ENCODE data around the gene CBLL1. TPM values are rescaled to one million over a fixed set of nuclear protein-coding genes. Genes with fewer than 3 reads are reported as not detected.

The CBLL1 gene, protein sequence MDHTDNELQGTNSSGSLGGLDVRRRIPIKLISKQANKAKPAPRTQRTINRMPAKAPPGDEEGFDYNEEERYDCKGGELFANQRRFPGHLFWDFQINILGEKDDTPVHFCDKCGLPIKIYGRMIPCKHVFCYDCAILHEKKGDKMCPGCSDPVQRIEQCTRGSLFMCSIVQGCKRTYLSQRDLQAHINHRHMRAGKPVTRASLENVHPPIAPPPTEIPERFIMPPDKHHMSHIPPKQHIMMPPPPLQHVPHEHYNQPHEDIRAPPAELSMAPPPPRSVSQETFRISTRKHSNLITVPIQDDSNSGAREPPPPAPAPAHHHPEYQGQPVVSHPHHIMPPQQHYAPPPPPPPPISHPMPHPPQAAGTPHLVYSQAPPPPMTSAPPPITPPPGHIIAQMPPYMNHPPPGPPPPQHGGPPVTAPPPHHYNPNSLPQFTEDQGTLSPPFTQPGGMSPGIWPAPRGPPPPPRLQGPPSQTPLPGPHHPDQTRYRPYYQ
- 10 to 100 TPM; 19.2 to 22.1 TPM for total RNA-seq
- long read RNA-seq, full-length matches to known transcripts: 1 of 2 reads
- long read RNA-seq, partial matches to known transcripts: 0 of 2 reads
- long read RNA-seq, other reads (novel, unspliced or antisense): 1 of 2 reads

DNA sequence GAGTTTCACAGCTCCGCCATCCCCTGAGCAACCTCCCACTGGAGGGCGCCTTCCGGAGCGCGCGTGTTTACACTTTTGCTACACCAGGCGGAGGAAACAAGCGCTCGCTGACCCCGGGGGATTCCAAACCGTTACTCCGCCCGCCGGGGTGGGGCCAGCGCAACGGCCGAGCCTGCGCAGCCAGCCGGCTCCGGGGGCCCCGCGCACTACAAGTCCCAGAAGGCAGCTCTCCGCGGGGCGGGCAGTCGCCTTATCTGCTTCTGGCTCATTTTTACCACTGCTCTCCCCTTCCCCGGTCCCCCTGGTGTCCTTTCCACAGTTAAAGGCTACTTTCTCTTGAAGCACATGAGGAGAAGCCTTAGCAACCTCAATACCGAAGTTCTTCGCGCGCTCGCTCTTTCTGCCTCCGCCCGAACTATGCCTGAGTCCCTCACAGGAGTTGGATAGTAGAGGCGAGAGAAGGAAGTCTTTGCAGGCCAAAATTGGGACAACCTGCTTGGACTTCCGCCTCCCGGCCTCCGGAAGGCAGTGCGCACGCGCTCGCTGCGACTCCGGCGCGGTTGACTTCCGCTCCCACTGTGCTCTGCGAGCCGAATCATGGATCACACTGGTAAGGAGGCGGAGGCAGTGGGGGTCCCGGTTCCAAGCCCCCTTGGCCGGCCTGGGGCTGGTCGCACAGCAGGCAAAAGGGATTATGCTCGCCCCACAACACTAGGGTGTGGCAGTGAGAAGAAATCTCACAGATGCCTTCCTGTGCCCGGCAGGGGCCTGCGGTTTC is at the start of gene CBLL1:
TSS of gene CBLL1 (plus strand) at position 576 of the 778 bp plus-strand sequence. CDS start at position 598, 22 bp downstream.
- intact Hi-C loops (cut with DNase I, micrococcal nuclease): no loop called here
- DNase-seq (peak; percentile 96 to 98), ATAC-seq (peak; percentile 91)

DNA sequence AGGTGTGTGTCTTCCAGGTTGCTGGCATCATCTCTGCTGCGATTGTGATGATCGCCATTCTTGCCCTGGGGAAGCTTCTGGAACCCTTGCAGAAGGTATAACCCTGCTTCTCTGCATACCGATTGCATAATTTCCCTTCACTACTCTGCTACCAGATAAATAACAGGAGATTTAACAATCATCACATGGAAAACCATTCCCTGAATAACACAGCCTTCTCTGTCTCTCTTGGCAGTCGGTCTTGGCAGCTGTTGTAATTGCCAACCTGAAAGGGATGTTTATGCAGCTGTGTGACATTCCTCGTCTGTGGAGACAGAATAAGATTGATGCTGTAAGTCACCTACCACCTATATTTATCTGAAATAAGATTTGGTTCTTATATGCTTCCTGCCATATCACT is 49.6 kb upstream of the CBLL1 start:
- intact Hi-C loops (cut with DNase I, micrococcal nuclease): no loop called here
- ATAC-seq: no peak
- no peak for DNase-seq

DNA sequence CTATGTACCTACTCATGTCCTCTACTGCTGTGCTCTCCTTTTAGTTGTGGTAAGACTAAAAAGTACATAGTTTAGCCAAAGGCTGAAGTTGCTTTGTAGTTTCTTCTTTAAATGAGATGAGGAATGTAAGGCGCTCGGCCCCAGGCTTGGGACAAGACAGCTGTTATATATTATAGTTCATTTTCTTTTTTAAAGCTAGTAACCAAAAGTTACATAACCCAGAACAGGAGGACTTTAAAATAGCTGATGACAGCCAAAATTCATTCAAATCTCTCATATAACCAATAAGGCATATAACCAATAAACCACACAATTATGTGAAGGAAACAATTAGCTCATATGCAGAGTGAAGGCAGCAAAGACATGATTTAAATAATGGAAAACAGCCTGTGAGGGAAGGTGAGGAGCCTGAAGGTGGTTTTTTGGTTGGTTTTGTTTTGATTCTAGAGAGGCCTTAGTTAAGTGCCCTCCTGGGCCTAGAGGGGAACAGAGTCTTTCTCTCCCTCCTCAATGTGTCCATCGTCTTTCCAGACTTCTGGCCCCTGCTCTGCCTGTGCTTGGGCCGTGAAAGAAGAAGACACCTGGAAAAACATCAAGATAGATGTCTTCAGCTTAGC is 47.5 kb upstream of the CBLL1 start:
- ATAC-seq (no peak), DNase-seq (no peak)
- intact Hi-C loops (cut with DNase I, micrococcal nuclease): no loop called here

DNA sequence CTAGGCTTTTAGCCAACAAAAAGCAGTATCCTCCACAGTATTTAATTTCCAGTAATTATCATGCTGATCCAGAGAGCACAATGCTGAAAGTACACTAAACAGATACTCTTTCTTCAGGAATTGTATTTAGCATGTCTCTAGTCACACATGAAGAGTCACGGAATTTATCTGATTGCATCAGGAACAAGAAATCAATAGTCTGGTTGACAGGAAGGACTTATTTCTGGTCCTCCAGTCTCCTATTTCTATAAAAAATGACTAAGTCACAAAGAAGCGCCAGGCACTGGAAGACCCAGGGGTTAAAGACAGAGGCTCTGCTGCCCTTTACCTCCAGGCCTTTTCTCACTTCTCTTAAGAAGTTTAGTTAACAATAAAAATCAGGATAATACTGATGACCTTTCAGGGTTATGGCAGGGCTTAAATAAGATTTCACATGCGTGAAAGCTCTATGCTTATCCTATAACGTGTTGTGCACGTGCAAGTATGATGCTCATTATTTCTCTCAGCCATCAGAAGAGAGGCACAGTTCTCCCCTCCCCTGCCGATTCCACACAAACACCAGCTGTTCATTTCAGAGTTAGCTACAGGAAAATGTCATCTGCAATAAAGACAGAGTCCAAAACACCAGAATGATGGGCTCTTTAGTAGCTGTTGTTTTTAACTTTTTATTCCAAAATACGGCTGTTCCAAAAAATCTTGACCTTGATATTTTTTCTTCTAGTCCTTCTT is 46.5 kb upstream of the CBLL1 start:
- ATAC-seq: no peak
- DNase-seq: no peak
- intact Hi-C loops (cut with DNase I, micrococcal nuclease): no loop called here

DNA sequence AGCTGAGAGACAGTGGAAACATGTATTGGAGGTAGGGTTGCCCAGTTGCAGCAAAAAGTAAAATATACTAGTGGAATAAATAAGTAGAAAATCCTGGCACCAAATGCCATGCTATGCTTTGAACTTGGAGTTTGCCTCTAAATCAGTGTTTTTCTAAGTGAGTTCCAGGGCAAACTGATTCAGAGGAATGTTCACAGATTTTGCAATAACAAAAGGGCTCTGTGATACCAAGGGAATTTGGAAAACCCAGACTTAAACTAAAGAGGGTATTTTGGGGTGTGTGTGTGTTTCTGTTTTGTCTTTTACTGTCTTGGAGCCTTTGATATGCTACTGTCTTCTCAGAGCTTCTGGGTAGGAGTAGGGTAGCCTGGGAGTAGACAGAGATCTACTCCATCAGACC is 43.4 kb upstream of the CBLL1 start:
- DNase-seq (no peak), ATAC-seq (no peak)
- intact Hi-C loops (cut with DNase I, micrococcal nuclease): no loop called here

DNA sequence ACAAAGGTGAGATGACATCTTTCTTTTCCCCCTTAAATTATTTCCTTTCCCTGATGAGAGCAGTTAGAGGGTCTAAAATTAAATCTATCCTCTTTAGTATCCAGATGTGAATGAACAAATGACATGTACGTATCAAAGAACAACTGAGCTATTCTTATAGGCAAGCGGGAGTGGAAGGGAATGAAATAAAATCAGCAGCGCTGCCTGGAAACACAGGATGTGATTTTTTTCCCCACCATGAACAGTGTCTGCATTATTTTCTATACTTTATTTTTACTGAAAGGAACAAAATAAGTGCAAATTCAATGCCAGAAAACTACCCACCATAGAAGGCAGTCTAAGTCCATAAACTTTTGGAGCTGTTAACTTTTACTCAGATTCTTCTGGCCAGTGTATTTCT is 42.8 kb upstream of the CBLL1 start:
- no peak for DNase-seq
- intact Hi-C loops (cut with DNase I, micrococcal nuclease): no loop called here
- ATAC-seq: no peak

DNA sequence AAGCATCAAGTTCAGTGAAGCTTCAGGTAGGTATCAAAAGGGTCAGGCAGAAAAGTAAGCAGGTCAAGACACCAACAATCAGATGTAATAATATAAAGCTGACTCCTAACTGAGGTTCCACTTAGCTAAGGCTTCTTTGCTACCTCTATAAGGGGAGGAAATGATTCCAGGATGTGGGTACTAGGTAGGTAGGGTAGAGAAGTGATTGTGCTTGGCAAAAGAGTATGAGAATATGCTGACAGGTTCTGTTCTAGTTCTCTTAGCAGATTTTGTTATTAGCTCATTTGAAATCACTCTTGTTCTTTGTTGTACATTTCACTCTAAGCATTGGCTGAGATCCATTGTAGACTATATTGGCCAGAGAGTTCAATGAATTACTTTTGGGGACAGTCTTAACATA is 40.7 kb upstream of the CBLL1 start:
- DNase-seq: no peak
- intact Hi-C loops (cut with DNase I, micrococcal nuclease): no loop called here
- no peak for ATAC-seq

DNA sequence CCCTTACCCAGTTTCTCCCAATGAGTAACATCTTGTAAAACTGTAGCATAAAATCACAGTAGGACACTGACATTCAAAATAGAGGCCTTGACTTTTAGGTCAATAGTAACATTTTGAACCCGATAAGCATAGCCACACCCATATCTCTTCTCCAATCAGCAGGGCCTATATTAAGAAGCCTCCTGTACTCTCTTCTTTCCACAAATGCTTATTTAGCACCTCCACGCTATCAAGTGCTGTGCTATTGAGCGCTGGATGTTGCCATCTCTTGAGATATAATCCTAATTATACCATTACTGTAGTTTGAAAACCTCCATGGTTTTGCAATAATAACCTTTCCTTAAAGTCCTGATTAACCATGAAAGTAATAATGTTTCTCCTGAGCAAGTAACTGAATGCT is 40.1 kb upstream of the CBLL1 start:
- DNase-seq (no peak), ATAC-seq (no peak)
- intact Hi-C loops (cut with DNase I, micrococcal nuclease): no loop called here

DNA sequence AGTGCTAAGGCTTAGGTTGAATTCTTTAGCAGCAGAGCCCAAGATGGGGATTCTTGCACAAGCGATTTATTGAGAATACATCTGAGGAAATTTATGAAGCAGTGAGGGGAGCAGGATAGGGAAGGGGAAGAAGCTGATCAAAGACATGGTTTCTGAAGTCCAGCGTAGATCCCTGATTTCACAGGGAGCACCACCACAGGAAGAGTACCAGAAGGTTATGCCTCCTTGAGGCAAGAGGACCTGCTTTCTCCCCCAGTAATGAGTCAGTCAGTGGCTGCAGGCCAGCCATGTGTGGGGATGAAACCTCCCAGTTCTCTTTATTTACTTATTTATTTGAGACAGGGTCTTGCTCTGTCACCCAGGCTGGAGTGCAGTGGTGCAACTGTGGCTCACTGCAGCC is 35.0 kb upstream of the CBLL1 start:
- ATAC-seq (no peak), DNase-seq (no peak)
- intact Hi-C loops (cut with DNase I, micrococcal nuclease): no loop called here

DNA sequence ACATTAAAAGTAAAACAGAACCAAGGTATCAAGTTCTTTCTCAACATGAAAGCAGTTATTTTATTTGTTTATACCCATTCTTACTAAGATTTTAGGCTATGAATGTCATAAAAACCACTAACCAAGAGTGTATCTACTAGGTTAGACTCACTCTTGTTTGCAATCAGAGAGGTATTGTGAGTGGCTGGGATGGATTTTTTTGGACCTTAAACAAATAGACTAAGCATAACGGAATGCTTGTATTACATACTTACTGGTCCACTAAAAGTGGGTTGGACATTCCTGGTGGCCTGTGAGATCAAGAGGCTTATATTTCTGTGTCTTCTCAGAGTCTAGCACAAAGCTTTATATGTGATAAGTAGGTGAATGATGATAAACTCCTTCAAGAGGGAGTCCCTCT is 32.6 kb upstream of the CBLL1 start:
- intact Hi-C loops (cut with DNase I, micrococcal nuclease): no loop called here
- ATAC-seq (no peak), DNase-seq (no peak)

DNA sequence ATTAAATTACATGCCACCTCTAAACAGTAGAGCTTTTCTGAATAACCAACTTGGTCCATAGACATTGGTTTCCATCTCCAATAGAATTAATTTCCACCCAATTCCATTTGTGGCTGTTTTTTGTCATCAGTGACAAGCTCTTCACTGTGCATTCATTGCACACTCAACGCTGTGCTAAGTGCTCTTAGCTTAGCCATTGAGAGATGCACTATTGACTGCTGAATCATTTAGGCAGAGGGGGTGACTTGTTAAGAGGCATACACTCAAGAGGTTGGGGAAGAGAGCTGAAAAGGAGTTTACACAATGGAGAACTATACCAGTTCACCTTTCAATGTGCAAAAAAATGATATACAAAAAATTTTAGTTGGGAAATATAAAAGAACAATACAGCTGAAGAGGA is 31.9 kb upstream of the CBLL1 start:
- intact Hi-C loops (cut with DNase I, micrococcal nuclease): no loop called here
- ATAC-seq: no peak
- no peak for DNase-seq

DNA sequence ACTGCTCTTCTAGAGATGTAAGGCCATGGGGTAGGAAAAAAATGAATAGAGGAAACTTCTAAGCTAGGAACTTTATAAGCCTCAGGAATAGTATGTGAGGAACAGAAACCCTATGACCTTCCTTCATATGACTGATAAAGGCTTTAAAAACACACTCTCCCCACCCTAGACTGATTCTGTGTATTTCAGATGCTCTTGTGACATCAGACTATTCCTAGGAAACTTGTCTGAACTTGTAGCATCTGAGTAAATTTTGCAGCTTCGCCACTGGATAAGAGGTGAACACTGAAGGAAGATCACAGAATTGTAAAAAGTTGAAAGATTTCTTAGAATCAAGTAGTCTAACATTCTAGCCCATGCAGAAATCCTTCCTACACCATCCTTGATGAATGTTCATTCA is 31.0 kb upstream of the CBLL1 start:
- DNase-seq: no peak
- intact Hi-C loops (cut with DNase I, micrococcal nuclease): no loop called here
- no peak for ATAC-seq

DNA sequence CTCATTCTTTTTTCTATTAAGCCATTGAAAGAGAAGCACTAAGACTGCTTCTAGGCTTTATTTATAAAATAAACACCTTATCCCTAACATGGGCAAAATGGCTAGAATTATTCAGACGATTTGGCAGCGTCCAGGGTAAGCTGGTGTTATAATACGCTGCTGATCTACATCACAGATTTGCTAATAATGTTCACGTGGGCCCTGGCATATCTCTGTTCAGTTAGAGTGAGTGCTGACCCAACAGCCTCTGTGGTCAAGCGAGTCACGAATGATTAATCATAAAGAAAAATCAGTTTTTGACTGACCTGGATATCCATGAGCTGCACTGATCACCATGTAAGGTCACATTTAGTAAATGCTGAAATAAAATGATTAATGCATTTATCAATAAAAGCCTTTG is 28.4 kb upstream of the CBLL1 start:
- ATAC-seq: no peak
- no peak for DNase-seq
- intact Hi-C loops (cut with DNase I, micrococcal nuclease): no loop called here

DNA sequence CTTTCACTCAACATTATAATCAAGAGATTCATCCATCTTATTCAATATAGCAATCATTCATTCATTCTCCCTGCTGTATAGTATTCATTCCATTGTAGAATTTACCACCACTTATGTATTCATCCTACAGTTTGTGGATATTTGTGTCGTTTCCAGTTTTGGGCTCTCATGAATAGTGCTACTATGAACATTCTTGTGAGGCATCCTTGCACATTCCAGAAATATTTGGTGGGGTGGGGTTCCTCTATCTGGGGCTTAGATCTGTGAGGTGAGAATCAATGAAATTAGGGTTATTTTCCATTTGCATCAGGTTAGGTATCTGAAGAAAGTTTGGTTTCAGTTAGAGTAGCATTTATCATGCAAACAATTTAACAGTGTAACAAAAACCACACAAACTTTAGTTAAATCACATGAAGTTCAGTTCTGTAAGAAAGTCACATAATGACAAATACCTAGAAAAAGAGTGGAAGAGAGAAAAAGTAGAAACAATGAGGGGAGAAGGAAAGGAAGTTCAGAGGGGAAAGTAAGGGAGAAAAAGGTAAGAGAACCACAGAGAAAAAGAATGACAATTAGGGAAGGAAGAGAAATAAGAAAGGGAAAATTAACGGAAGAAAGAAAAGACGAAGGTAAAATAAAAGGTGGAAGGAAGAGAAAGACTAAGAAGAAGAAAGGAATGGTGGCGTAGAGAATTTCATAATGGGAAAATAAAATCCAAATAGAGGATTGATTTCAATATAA is 25.3 kb upstream of the CBLL1 start:
- intact Hi-C loops (cut with DNase I, micrococcal nuclease): no loop called here
- DNase-seq (no peak), ATAC-seq (no peak)

DNA sequence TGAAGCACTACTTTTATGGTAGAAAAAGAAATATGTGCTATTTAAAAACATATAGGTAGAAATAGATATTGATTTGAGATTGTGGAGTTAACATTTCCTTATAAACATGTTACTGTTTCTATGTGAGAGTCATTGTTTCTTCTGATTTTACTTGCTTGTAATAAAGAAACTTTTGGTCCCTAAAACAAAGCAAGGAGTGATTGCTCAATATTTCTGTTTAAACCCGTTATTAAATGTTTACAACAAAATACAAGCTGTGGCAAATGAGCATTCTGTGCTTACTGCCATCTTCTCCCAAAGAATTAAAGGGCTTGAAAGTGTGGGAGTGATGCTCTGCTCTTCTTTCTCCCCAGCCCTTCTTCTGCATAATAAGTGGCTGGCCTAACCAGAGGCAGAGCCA is 22.7 kb upstream of the CBLL1 start:
- intact Hi-C loops (cut with DNase I, micrococcal nuclease): no loop called here
- DNase-seq (no peak), ATAC-seq (no peak)

DNA sequence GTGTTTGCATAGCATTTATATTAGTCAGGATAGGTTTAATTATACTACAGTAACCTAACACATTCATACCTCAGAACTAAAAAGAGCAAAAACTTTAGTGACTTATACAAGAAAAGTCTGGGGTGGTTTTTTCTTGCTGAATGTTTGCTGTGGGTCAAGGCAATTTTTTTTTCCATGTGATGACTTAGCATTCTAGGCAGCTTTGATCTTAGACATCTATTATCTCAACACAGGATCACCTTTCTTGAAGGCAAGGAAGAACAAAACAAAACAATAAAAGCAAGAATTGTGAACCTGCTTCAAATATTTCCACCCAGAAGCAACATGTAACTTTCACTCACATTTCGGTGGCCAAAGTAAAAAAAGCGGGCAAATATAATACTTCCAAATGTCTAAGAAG is 20.7 kb upstream of the CBLL1 start:
- no peak for ATAC-seq
- DNase-seq: no peak
- intact Hi-C loops (cut with DNase I, micrococcal nuclease): no loop called here

DNA sequence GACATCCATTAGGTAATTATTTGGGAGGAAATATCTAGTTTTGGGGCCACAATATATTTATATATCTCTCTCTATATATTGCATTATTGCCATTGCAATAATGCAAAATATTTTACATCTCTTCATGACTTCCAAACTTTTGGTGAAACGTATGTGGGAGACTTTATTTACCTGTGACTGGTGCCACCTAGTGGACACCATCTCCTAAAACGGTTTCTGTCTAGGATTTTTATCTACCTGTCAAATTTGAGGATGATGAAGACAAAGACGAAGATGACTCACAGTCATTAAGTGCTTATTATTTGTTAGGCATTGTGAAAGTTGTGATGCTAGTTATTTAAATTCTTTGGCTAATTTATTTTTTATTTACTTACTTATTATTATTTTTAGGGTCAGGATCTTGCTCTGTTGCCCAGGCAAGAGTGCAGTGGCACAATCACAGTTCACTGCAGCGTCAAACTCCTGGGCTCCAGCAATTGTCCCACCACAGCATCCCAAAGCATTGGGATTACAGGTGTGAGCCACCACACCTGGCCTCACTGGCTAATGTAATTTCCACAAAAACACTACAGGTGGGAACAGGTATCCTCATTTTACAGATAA is 18.7 kb upstream of the CBLL1 start:
- DNase-seq: peak in 1 of 2 donors; percentile 64
- ATAC-seq: peak; percentile 45
- intact Hi-C loops (cut with DNase I, micrococcal nuclease): loop anchor here in 1 of 2 donors (5.0 kb wide), 1 partner anchor 263 kb away; no protein-coding TSS in a partner anchor

All from left colon (tissue), 2 donors.